GM23248 (cell line): ENCODE results near the gene CHRNE. TPM values are rescaled to one million over a fixed set of nuclear protein-coding genes. Genes with fewer than 3 reads are reported as not detected.

Experiments
- DNase-seq: peaks from one replicate; pipeline ENCODE4 v3.0.0-alpha.2; 2015
- H2AFZ ChIP-seq: fragments of 200-600 bp; sonication (generic); 2 replicates; pipeline ENCODE4 v1.6.1; 2016; ENCODE audit warnings: antibody characterized with exemption
- H3F3A ChIP-seq: fragments of 200-600 bp; sonication (generic); 2 replicates; pipeline ENCODE4 v1.6.1; 2016; ENCODE audit warnings: mild to moderate bottlenecking, antibody characterized with exemption, mixed run types; ENCODE audit not compliant: insufficient read depth
- H3K27ac ChIP-seq: fragments of 200-600 bp; sonication (generic); 2 replicates; pipeline ENCODE4 v1.5.1; 2016; ENCODE audit warnings: mild to moderate bottlenecking
- H3K27me3 ChIP-seq: fragments of 200-600 bp; sonication (generic); replicated peaks from 2 replicates; pipeline ENCODE4 v1.6.1; 2016; ENCODE audit warnings: mild to moderate bottlenecking; ENCODE audit not compliant: insufficient read depth
- H3K36me3 ChIP-seq: fragments of 200-600 bp; sonication (generic); 2 replicates; pipeline ENCODE4 v1.6.1; 2016; ENCODE audit warnings: low read depth, mild to moderate bottlenecking
- H3K4me1 ChIP-seq: fragments of 200-600 bp; sonication (generic); 2 replicates; pipeline ENCODE4 v1.6.1; 2016; ENCODE audit warnings: mild to moderate bottlenecking; ENCODE audit not compliant: insufficient read depth
- H3K4me2 ChIP-seq: fragments of 200-600 bp; sonication (generic); one replicate; pipeline ENCODE4 v1.6.1; 2016; ENCODE audit warnings: mild to moderate bottlenecking; ENCODE audit not compliant: unreplicated experiment
- H3K4me3 ChIP-seq: fragments of 200-600 bp; sonication (generic); 2 replicates; pipeline ENCODE4 v1.5.1; 2016; ENCODE audit warnings: mild to moderate bottlenecking
- H3K79me2 ChIP-seq: fragments of 200-600 bp; sonication (generic); 2 replicates; pipeline ENCODE4 v1.6.1; 2016; ENCODE audit warnings: mild to moderate bottlenecking; ENCODE audit not compliant: insufficient read depth
- H3K9ac ChIP-seq: fragments of 200-600 bp; sonication (generic); 2 replicates; pipeline ENCODE4 v1.6.1; 2016; ENCODE audit warnings: mild to moderate bottlenecking
- H3K9me2 ChIP-seq: fragments of 200-600 bp; sonication (generic); 2 replicates; pipeline ENCODE4 v1.6.1; 2016; ENCODE audit warnings: mixed run types, mild to moderate bottlenecking, moderate library complexity; ENCODE audit not compliant: insufficient read depth
- H3K9me3 ChIP-seq: fragments of 200-600 bp; sonication (generic); one replicate; pipeline ENCODE4 v1.6.1; 2017; ENCODE audit warnings: low read depth
- H4K20me1 ChIP-seq: fragments of 200-600 bp; sonication (generic); 2 replicates; pipeline ENCODE4 v1.6.0; 2016; ENCODE audit not compliant: insufficient read depth
- EZH2 ChIP-seq: fragments of 200-600 bp; sonication (generic); IDR thresholded peaks from 2 replicates; pipeline ENCODE4 v1.6.1; 2018; ENCODE audit warnings: antibody characterized with exemption, mild to moderate bottlenecking; ENCODE audit not compliant: insufficient read depth, poor library complexity, severe bottlenecking
- EZH2phosphoT487 ChIP-seq: fragments of 200-600 bp; sonication (generic); IDR thresholded peaks from 2 replicates; pipeline ENCODE4 v1.6.1; 2018; ENCODE audit warnings: antibody characterized with exemption, moderate library complexity, mild to moderate bottlenecking, low read depth; ENCODE audit not compliant: insufficient read depth
- WGBS, 2 experiments: methylation state at CpG; one replicate each; pipeline ENCODE4 v1.1.6; 2015 to 2017; ENCODE audit warnings: low lambda C conversion rate in 2 of 2, low coverage in 1 of 2; ENCODE audit errors: missing lambda C conversion rate in 2 of 2; 5-methylcytosine and 5-hydroxymethylcytosine counted together
- in situ Hi-C: fragments of 300-500 bp; cut with MboI; formaldehyde crosslinking; loops from 2 replicates; pipeline ENCODE4 v1.15.0; 2020
- polyA plus RNA-seq: library from polyadenylated mRNA; unstranded; fragments of >200 nt; fragmentation: Nextera tagmentation; extraction: Ambion mirVana; gene quantifications from 2 replicates; pipeline ENCODE4 v1.2.1, GENCODE V29; 2016
- total RNA-seq: library from RNA; depleted of rRNA; stranded (reverse); fragments of >200 nt; shearing (Covaris generic); gene quantifications from 2 replicates; pipeline ENCODE4 v1.2.3, GENCODE V29; 2014

The CHRNE gene
- total and polyA plus RNA-seq, 2 experiments from 2014 or later: 0.84 to 0.86 TPM

DNA sequence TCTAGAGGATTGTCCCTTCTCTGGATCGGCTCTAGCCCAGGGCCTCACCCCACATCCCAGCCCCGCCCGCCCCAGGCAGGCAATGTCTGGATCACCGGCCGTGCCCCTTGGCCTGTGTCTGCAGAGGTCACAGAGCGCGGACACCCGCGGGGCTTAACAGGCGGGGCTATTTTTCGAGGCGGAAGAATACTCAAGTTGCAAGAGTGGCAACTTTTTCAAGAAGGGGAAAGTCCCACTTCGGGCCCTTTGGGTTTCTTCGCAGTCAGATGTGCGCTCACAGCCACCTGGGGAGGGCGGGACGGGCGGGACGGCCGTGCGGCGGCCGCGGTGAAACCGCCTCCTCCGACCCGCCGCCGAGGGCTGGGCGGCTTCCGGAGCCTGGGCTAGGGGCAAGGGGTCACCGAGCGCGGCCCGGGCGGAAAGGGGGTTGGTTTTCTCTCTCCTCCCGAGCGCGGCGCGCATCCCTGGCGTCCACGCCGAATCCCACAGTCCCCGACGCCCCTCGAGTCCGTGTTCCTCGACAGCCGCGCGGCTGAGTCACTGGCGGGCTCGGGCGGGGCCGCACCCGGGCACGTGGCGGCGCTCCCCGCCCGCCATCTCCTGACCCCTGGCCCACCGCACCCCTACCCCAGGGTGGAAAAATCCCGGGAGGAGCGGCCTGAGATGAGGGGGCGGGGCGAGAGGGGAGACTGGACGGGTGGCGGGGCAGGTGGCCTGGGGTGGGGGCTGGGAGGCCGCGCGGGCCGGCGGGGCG is 46.6 kb upstream of the CHRNE start:
- Histone ChIP-seq H3K9ac (peak overlapping the region; percentile 83), H3K27me3 (no peaks in the 10 kb centered on the region), H3K27ac (peak overlapping the region; percentile 91), H3K4me1 (peaks cover 25% of the 10 kb centered on the region), H3K79me2 (peaks cover 38% of the 10 kb centered on the region), H3K36me3 (peaks cover 11% of the 10 kb centered on the region), H3K9me3 (no peaks in the 10 kb centered on the region), H3K4me2 (peak overlapping the region; percentile 97), H2AFZ (peak overlapping the region; percentile 65), H3F3A (peaks cover 38% of the 10 kb centered on the region), H3K4me3 (peak overlapping the region; percentile 93), H3K9me2 (no peaks in the 10 kb centered on the region), H4K20me1 (peaks cover 5% of the 10 kb centered on the region; the same call in 1 of the 2 replicates)
- DNase-seq: peak; percentile 80
- 1% methylated on average over 37 to 49 of the region's 75 CpGs for WGBS, 2 experiments
- TF ChIP-seq EZH2 (no peak), EZH2phosphoT487 (no peak)
- in situ Hi-C loops: no loop called here

DNA sequence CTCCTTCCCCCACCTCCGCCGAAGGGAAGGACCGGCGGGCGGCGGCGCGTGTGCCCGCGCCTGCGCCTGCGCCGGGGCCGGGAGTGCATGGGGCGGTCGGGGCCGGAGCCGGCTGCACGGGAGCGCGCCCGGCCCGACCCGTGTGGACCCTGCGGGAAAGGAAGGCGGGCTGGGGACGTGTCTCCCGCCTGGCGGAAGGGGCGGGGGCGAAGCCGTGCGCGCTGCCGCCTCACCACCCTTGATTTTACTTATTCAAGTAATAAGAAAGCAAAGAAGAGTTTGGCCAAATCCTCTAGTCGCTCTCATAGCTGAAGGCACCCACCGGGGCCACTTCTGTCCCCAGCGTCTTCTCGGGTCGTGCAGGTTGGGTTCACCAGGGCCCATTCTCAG is 46.0 kb upstream of the CHRNE start:
- Histone ChIP-seq H3K4me2 (peak overlapping the region; percentile 97), H3F3A (peaks cover 39% of the 10 kb centered on the region), H3K36me3 (peaks cover 11% of the 10 kb centered on the region), H3K4me3 (peak overlapping the region; percentile 93), H4K20me1 (peaks cover 6% of the 10 kb centered on the region; the same call in 1 of the 2 replicates), H2AFZ (peak overlapping the region; percentile 69), H3K79me2 (peaks cover 44% of the 10 kb centered on the region), H3K9me2 (no peaks in the 10 kb centered on the region), H3K9ac (peak overlapping the region; percentile 83), H3K27ac (peak overlapping the region; percentile 91), H3K27me3 (no peaks in the 10 kb centered on the region), H3K9me3 (no peaks in the 10 kb centered on the region), H3K4me1 (peaks cover 25% of the 10 kb centered on the region)
- TF ChIP-seq EZH2: no peak
- no peak for TF ChIP-seq EZH2phosphoT487
- WGBS, 2 experiments: 1 to 3% methylated on average over 24 to 27 of the region's 40 CpGs
- peak; percentile 95 for DNase-seq
- in situ Hi-C loops: no loop called here

DNA sequence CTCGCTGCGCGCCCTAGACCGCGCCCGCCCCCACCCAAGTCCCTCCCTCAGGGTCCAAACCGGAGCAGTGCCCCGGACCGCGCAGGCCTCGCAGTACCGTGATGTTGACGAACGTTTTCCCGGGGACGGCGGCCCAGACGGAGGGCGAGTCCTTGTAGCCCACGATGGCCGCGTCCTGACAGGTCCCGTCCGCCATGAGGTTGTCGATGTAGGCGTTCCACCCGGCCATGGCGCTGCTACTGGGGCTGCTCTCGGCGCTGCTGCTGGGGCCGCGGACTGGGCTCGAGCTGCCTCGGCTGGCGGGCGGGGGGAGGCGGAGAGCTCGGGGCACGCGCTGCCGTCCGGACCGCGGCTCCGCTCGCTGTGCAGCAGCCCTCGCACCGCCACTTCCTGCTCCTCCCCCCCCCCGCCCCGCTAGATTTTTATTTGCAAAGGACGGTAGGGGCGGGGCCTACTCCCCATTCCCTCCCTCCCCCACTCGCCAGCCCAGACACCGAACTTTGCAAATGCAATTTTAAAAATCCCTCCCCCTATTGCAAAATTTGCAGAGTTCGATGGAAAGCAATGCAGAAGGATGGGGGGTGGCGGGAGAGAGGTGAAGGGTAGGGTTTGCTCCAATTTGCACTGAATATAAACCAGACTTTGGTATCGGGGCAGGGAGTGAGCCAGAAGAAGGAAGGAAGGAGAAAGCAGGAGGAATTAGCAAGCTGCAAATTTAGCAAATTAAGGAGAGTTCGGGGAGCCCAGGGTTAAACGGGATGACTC is 45.5 kb upstream of the CHRNE start, which contains the start of gene PFN1:
PFN1 (minus strand) TSS at position 365 of the 765 bp plus-strand sequence; CDS start at position 229, 136 bp downstream.
- Histone ChIP-seq H3K27ac (peak within 1 kb of the TSS; percentile 91), H3K4me2 (peak within 1 kb of the TSS; percentile 97), H3K27me3 (no peaks in the 10 kb centered on the region), H4K20me1 (peaks cover 6% of the 10 kb centered on the region; the same call in 1 of the 2 replicates), H3K4me1 (peaks cover 20% of the 10 kb centered on the region), H3K9me3 (no peaks in the 10 kb centered on the region), H3F3A (peaks cover 43% of the 10 kb centered on the region), H3K9me2 (no peaks in the 10 kb centered on the region), H3K79me2 (peaks cover 50% of the 10 kb centered on the region), H3K4me3 (peak within 1 kb of the TSS; percentile 93), H2AFZ (peak within 1 kb of the TSS; percentile 69), H3K36me3 (peaks cover 11% of the 10 kb centered on the region), H3K9ac (peak within 1 kb of the TSS; percentile 83)
- in situ Hi-C loops: no loop called here
- TF ChIP-seq EZH2phosphoT487: no peak
- no peak for TF ChIP-seq EZH2
- peak; percentile 96 for DNase-seq
- WGBS, 2 experiments: 1% methylated on average over 49 to 57 of the region's 59 CpGs

DNA sequence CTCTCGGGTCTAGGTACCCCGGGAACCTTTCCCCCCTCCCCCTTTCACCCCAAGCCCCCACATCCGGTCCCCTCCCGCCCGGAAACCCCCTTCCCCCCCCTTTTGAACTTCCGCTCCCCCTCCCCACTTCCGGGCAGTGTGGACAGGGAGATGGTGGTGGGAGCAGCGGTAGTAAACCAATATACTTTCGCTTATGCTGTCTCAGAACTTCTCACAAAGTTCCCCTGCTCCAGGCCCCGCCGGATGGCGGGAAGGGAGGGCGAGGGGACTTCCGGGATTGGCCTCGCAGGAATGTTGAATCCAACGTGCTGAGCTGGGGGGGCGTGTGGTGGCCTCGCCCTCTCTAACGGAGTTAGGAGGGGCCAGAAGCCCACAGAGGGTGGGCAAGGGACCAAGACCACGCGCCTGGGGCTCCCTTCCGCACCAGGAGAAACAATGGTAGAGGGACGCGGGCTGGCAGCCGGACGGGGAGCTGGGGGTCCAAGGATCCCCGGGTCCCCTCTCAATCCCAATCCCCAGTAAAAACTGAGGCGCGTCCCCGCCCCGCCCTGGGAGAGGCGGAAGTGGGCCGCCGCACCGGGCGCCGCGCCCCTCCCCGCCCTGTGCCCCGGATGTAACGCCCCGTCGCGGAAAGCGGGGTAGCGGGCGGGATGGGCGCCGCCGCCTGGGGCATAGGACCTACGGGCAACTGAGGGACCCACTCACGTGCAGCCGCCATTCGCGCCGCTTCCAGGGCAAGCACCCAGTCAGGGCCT is 44.7 kb upstream of the CHRNE start:
- peak overlapping the region; percentile 83 for H3K9ac ChIP-seq
- 1% methylated on average over 35 to 50 of the region's 56 CpGs for WGBS, 2 experiments
- H4K20me1 ChIP-seq: peaks cover 6% of the 10 kb centered on the region; the same call in 1 of the 2 replicates
- in situ Hi-C loops: no loop called here
- no peaks in the 10 kb centered on the region for H3K9me3 ChIP-seq
- peak overlapping the region; percentile 91 for H3K27ac ChIP-seq
- TF ChIP-seq EZH2: no peak
- TF ChIP-seq EZH2phosphoT487: no peak
- peak overlapping the region; percentile 93 for H3K4me3 ChIP-seq
- peaks cover 57% of the 10 kb centered on the region for H3K79me2 ChIP-seq
- peak; percentile 68 for DNase-seq
- peak overlapping the region; percentile 95 for H3K4me2 ChIP-seq
- no peak overlapping the region for H2AFZ ChIP-seq
- peaks cover 44% of the 10 kb centered on the region for H3F3A ChIP-seq
- H3K27me3 ChIP-seq: no peaks in the 10 kb centered on the region
- peaks cover 11% of the 10 kb centered on the region for H3K36me3 ChIP-seq
- H3K4me1 ChIP-seq: peaks cover 15% of the 10 kb centered on the region
- no peaks in the 10 kb centered on the region for H3K9me2 ChIP-seq
